HG03066 (cell line): ENCODE results near the gene SYNJ2.

Experiments
- ATAC-seq: cut with Tn5 transposase; IDR thresholded peaks from one replicate; pipeline ENCODE4 v1.9.1; 2021; ENCODE audit warnings: low read depth; ENCODE audit not compliant: unreplicated experiment

Gene SYNJ2

DNA sequence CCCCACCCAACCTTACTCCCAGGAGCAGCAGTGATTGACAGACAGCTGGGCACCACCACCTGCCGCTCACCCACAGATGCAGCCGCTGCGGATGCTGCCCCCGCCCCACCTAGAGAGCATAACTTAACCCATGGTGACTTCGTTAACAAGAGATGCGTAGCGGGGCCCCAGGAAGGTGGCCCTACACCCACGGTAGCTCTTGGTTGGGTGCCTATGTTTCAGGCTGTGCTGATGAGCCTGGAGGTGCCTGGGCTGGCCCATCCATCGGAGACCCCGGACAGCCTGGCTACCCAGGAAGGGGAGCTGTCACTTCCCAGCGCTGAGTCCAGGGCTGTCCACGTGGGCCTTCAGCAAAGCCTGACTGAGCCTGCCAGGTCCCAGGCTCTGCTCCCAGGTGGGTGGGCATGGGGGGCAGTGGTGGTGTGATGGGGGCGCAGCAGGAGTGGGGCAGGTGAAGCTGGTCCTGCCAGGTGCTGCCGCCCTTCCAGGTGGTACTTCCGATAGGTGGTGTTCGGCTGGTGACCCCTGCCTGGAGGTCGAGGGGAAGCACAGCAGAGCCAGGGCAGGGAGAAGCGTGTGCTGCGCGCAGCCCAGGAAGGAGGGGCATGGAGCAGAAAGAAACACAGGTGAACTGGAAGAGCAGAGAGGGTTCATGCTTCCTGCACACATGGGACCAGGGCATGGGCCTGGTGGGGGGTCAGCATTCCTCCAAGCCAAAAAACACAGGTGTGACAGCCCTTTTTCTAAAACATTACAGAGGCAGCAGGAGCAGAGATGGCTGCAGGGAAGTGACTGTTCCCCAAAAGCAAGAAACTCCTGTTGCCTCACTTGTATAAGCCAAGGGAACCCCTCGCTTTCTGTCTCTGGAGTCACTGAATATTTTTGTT, 56.9 kb downstream of the SYNJ2 start:
- ATAC-seq, result no peak

DNA sequence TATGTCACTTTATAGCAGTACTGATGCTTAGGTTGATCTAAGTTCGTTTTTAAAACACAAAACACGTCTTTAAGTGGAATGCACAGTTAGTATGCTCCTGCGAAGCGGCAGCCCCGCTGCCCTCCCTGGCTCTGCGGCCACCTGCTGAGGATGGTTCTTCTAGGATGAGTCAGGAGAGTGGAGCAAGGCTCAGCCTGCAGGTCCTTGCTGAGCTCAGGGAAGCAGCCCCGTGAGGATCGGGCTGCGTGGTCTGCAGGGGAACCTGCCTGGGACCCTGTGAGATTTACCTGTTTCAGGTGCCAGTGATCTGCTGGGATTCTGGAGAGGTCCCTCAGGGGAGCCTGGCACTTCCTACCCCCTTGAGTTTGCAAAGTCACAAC, 57.5 kb downstream of the SYNJ2 start:
- no peak for ATAC-seq

DNA sequence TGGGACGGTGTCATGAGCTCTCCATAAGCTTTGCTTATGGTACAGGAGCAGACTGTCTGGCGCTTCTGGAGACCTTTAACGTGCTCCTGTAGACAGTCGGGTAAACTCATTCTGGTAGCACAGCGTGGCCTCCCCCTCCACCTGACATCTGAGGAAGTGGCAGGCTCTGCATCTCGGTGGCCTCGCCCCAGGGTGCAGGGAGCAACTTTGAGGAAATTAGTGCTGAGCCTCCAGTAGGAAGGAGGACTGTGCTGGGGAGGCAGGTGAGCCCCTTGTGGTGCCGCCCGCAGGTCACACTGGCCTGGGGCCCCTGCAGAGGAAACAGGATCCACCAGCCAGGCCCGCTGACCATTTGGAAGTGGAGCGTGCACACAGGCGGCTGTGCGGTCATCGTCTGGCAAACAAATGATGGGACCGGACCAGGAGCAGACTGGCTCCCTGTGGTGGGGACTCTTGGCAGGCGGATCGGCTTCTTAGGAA, 57.9 kb downstream of the SYNJ2 start:
- ATAC-seq, result no peak

GRCh38 chr6:158040051-158040803, 58.6 kb downstream of the SYNJ2 start:
- no peak for ATAC-seq

- ATAC-seq, result no peak
These were observed 59.2 kb downstream of the SYNJ2 start for GRCh38 chr6:158040804-158041347.

DNA sequence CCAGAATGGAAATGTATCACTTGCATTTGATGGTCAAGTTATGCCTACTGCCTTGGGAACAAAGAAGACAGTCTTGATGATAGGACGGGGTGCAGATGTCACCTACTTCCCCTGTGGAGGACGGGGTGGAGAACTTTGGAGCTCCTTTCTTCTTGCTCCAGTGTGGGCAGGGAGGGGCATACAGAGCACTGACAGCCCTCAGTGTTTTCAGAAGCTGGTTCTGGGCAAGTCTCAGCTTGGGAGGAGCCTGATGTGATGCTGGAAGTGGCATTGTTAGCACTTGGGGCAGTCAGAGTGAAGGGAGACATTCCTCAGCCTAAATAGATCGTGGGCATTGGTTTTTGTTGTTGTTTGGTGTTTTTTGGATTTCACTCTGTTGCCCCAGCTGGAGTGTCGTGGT, 59.7 kb downstream of the SYNJ2 start:
- no peak for ATAC-seq

- ATAC-seq, result no peak
These were observed 60.1 kb downstream of the SYNJ2 start for GRCh38 chr6:158041788-158042187.

DNA sequence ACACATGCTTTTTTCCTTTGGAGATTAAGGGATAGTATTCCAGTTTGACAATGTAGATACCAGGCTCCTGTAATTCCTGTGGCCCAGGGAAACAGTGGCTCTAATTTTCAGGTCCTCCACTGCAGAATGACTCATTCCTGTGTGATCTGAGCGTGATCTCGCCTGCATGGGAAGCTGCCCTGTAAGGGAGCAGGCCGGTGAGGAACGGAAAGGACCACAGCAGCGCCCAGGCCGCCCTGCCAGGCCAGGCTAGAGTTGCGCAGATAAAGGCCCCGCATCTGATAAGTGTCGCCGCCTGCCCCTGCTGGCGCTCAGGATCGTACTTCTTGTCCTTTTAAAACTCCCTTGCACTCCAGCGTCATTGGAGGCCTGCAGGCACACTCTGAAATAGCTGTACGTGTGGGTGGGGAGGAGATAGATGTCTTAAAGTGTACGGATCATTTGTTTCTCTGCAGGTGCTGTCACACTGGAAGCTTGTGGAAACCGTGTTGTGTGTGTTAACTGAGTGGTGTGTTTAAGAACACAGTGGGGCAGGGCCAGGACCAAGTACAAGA, 60.7 kb downstream of the SYNJ2 start:
- no peak for ATAC-seq

- no peak for ATAC-seq
These were observed 61.3 kb downstream of the SYNJ2 start for GRCh38 chr6:158043008-158043407.

DNA sequence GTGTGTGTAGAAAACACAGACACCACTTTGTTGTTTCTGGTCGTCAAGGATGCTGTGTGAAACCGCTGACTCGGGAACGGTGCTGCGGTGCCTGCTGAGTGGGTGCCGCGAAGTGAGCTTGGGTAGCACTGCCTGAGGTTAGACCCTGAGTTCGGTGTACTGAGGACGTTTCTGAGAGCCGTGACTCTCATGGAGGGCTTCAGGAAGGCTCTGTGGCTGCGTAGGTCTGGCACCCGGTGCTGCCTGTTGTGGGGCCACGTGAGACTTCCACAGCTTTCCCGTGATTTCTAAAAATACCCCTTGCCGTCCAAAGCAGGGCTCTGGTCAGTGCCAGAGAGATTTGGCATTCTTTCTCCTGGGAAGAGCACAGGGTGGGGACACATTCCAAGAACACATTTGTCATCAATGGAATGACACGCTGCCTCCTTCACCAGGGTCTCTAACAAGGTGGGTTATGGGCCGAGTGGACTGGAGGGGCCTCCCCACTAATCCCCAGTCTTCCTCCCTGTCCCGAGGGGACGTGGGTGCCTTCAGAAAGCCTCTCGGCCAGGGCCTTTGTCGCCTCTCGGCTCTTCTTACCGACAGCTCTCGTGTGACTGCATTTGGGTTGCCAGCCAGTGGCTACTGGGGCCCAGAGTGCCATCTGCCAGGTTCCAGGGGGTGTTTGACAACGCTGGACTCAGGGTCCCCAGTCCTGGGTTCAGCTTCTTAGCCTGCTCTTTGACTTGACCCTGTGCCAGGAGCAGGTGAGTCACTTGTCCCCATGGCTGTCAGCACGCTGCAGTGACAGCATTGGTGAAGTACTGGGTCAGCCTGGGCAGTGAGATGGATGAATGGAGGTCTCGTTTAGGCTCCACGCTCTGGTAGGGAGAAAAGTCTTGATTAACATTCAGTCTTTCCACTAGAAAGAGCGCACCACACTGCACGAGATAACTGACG, 62.2 kb downstream of the SYNJ2 start:
- no peak for ATAC-seq

DNA sequence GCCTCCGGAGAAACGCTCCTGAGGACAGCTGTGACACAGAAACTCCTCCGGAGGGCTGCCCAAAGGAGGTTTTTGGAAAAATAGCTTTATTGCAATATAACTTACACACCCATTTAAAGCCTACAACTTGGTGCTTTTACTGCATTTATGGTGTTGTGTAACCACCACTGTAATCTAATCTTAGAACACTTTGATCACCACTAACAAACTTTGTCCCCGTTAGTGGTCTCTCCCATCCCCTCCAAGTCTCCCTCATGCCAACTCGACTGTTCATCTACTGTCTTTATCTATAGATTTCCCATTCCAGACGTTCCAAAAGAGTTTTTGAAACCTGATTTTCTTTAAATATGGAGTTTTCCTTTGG, 62.8 kb downstream of the SYNJ2 start:
- ATAC-seq, result no peak

DNA sequence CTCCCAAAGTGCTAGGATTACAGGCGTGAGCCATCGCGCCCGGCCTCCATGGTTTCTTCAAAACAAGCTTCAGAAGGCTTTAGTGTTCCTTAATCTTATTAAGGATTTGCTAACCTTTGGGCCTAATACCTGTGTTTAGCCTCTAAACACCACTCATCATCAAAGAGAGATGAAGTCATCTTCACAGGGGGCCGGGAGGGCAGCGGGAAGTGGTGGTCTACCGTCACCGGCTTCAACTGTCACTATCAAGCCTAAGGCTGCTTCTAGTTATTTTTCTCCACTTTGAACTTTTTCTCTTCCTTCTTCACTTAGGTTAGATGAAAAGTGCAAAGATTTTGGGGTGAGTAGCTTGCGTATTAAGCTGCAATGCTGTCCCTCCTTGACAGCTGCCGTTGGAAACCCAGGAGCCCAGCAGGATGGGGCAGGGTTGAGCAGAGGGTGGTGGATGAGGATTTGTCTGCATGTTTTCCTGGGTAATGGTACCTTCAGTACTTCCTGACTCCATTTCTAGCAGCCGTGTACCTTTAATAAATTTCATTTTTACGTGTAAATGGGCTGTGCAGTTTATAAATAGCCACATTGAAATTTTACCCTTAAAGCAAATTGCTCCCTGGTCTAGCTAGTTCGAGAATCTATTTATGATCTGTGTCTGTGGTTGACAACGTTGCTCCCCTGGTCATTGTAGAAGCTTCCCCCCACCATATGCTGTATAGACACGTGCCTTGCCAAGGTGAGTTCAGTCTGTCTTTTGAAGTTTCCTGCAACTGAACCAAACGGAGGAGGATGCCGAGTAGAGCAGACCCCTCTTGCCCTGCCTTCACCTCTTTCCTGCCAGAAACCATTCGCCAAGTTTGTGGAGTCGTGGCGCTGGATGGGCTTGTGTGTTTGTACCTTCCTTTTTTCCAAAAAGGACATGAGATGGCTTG, 64.8 kb downstream of the SYNJ2 start:
- no peak for ATAC-seq

GRCh38 chr6:158047127-158047518, 65.5 kb downstream of the SYNJ2 start:
- no peak for ATAC-seq

GRCh38 chr6:158047563-158048323, 66.1 kb downstream of the SYNJ2 start:
- no peak for ATAC-seq

DNA sequence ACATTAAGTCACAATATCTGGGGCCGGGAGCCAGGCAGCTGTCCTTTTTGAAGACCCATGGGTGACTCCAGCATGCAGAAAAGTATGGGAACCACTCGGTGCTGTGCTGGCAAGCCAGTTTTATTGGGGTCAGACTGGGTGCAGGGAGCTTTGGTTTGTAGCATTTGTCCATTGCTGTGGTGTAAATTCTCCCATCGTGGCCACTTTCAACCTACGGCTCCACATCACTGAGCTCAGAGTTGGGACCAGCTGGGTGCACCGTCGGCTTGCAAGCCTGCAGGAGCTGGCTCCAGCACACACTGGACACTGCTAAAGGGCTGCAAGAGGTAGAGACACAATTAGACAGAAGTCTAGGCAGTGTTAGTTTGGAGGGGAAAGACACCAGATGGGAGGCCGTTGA, 66.9 kb downstream of the SYNJ2 start:
- ATAC-seq, result no peak

DNA sequence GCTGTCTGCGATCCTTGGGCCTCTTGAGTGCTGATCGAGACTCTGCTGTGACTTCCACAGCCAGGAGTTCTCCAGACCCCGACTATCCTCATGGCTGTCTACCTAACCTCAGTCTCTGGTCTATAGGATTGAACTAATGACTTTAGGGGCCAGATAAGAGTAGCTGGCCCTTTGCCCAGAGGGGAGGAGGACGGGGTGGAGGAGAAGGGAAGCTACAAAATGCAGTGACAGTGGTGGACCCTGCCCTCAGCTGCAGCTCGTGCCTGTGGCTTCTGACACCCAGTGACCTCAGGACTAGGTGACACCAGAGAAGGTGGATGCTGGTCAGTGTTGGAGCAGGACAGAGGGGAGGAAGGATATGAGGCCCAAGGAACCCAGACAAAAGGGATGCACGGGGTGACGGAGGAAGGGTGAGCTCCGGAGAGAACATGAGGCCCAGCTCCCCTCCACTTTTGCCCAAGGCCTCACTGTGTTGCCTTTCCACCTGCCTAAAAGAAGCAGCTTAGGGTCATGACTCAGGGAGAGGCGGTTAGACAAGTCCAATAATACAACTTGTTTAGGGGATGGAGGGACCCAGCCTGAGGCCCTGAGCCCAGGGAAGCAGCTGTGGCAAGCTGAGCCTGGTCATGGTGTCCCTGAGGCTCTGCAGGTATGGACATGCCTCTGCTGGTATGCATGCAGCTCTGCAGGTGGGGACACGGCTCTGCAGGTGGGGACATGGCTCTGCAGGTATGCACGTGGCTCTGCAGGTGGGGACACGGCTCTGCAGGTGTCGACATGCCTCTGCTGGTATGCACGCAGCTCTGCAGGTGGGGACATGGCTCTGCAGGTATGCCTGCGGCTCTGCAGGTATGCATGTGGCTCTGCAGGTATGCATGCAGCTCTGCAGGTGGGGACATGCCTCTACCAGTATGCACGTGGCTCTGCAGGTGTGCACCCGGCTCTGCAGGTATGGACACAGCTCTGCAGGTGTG, 67.7 kb downstream of the SYNJ2 start:
- no peak for ATAC-seq

- ATAC-seq, result no peak
These were observed 68.6 kb downstream of the SYNJ2 start for GRCh38 chr6:158050107-158050735.
